ENCODE measurements around the gene SPIN4. TPM values are rescaled to one million over a fixed set of nuclear protein-coding genes. Genes with fewer than 3 reads are reported as not detected.

Gene SPIN4
- total RNA-seq, 1 donor from 2014 or later, result 3.4 TPM

GRCh38 chrX:63363788-63364187 lies 12.7 kb upstream of the SPIN4 start:
- Mint-ChIP-seq H3K4me1 (ENCODE audit: low read depth) (no peaks in the 10 kb centered on the region), H3K4me3 (ENCODE audit: unreplicated experiment) (no peak overlapping the region), H3K9me3 (ENCODE audit: low read depth) (peaks cover 40% of the 10 kb centered on the region), H3K27ac (ENCODE audit: unreplicated experiment) (no peak overlapping the region), H3K27me3 (ENCODE audit: low read depth) (no peaks in the 10 kb centered on the region), H3K36me3 (ENCODE audit: low read depth) (peaks cover 5% of the 10 kb centered on the region)
- DNase-seq (ENCODE audit: low spot score), result no peak
- TF ChIP-seq CTCF (IDR thresholded peaks at IDR 0.05), result no peak

GRCh38 chrX:63361494-63361893 lies 10.4 kb upstream of the SPIN4 start:
- DNase-seq (ENCODE audit: low spot score), result no peak
- H3K27ac Mint-ChIP-seq (ENCODE audit: unreplicated experiment), result no peak overlapping the region
- no peak overlapping the region for H3K4me3 Mint-ChIP-seq (ENCODE audit: unreplicated experiment)
- peaks cover 3% of the 10 kb centered on the region for H3K36me3 Mint-ChIP-seq (ENCODE audit: low read depth)
- H3K27me3 Mint-ChIP-seq (ENCODE audit: low read depth), result no peaks in the 10 kb centered on the region
- H3K4me1 Mint-ChIP-seq (ENCODE audit: low read depth), result no peaks in the 10 kb centered on the region
- no peak for TF ChIP-seq CTCF (IDR thresholded peaks at IDR 0.05)
- peaks cover 38% of the 10 kb centered on the region for H3K9me3 Mint-ChIP-seq (ENCODE audit: low read depth)

- peaks cover 8% of the 10 kb centered on the region for H3K4me1 Mint-ChIP-seq (ENCODE audit: low read depth)
Measured at GRCh38 chrX:63354484-63354883, 3.4 kb upstream of the SPIN4 start.

GRCh38 chrX:63350465-63350877 lies 661 bp downstream of the SPIN4 start:
- Mint-ChIP-seq H3K36me3 (ENCODE audit: low read depth) (no peaks in the 10 kb centered on the region), H3K9me3 (ENCODE audit: low read depth) (peaks cover 4% of the 10 kb centered on the region), H3K4me3 (ENCODE audit: unreplicated experiment) (peak overlapping the region; percentile 83), H3K27ac (ENCODE audit: unreplicated experiment) (no peak overlapping the region), H3K27me3 (ENCODE audit: low read depth) (no peaks in the 10 kb centered on the region), H3K4me1 (ENCODE audit: low read depth) (peaks cover 15% of the 10 kb centered on the region)
- TF ChIP-seq CTCF (IDR thresholded peaks at IDR 0.05), result no peak
- DNase-seq (ENCODE audit: low spot score), result no peak

More at GRCh38 chrX:63354484-63354883, 3.4 kb upstream of the SPIN4 start:
- Mint-ChIP-seq H3K27ac (ENCODE audit: unreplicated experiment) (no peak overlapping the region), H3K27me3 (ENCODE audit: low read depth) (no peaks in the 10 kb centered on the region), H3K9me3 (ENCODE audit: low read depth) (peaks cover 19% of the 10 kb centered on the region), H3K36me3 (ENCODE audit: low read depth) (no peaks in the 10 kb centered on the region), H3K4me3 (ENCODE audit: unreplicated experiment) (no peak overlapping the region)
- no peak for DNase-seq (ENCODE audit: low spot score)
- no peak for TF ChIP-seq CTCF (IDR thresholded peaks at IDR 0.05)

- no peaks in the 10 kb centered on the region for H3K27me3 Mint-ChIP-seq (ENCODE audit: low read depth)
- no peak for DNase-seq (ENCODE audit: low spot score)
- peaks cover 15% of the 10 kb centered on the region for H3K4me1 Mint-ChIP-seq (ENCODE audit: low read depth)
- peaks cover 4% of the 10 kb centered on the region for H3K9me3 Mint-ChIP-seq (ENCODE audit: low read depth)
- H3K4me3 Mint-ChIP-seq (ENCODE audit: unreplicated experiment), result no peak overlapping the region
- H3K27ac Mint-ChIP-seq (ENCODE audit: unreplicated experiment), result no peak overlapping the region
- no peaks in the 10 kb centered on the region for H3K36me3 Mint-ChIP-seq (ENCODE audit: low read depth)
- no peak for TF ChIP-seq CTCF (IDR thresholded peaks at IDR 0.05)
Measured at GRCh38 chrX:63349307-63349706, 1.8 kb downstream of the SPIN4 start.
